Uterine smooth muscle cell (primary cell): ENCODE results near the gene KRTAP7-1. TPM values are rescaled to one million over a fixed set of nuclear protein-coding genes. Genes with fewer than 3 reads are reported as not detected.

Source experiments
- total RNA-seq: library from RNA; depleted of rRNA; stranded (reverse); fragments of >200 nt; gene quantifications from 2 replicates; pipeline ENCODE4 v1.2.3, GENCODE V29; 2014

The KRTAP7-1 gene, protein sequence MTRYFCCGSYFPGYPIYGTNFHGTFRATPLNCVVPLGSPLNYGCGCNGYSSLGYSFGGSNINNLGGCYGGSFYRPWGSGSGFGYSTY
- total RNA-seq, result not detected in 2 replicates

DNA sequence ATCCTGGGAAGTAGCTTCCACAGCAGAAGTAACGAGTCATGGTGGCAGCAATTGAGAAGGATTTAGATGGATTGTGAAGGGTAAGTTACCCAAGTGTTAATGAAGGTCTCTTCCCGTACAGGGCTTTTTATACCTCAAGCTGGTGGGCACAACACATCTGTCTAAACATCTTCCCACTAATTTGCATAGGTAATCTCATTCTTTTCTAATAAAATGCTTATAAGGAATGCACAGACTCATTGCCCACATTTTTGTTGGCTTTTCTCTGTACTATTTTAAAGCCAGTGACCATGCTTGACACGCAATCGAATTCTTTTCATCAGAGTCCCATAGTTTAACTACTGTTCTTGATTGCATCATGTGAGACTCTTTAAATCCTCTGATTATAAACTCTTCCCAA lies at the start of gene KRTAP7-1:
Gene KRTAP7-1 (minus strand): TSS at position 101 of the 400 bp plus-strand sequence. CDS start 61 bp downstream, at position 40.

DNA sequence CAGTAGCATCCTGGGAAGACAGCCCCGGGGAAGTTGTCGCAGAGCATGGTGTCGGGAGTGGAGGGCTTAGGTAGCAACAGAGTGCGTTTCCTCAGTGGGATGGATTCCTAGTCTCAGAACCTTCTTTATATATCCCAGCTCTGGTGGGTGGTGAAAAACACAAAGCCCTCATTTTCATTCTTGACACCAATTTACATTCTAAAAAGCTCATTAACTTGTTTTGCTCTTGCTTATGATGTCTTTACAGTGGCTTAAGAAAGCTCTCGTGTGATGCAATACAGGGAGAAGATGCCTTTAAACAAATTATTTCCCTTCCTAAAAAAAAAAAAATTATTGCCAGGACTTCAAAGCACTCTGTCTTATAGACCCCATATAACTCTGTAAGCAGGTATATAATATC lies 16.4 kb downstream of the KRTAP7-1 start, which contains the start of gene KRTAP8-1:
Gene KRTAP8-1 (minus strand): TSS at position 101 of the 400 bp plus-strand sequence. CDS start 54 bp downstream, at position 47.

Other genes with a start within 250 kb of the KRTAP7-1 start
- gene KRTAP22-2, start 239.4 kb downstream of the KRTAP7-1 start, total RNA-seq, result not detected in 2 replicates
- gene KRTAP6-3, start 237.3 kb downstream of the KRTAP7-1 start, total RNA-seq, result not detected in 2 replicates
- gene KRTAP6-2, start 230.9 kb downstream of the KRTAP7-1 start, total RNA-seq, result not detected in 2 replicates
- gene KRTAP22-1, start 228.7 kb downstream of the KRTAP7-1 start, total RNA-seq, result not detected in 2 replicates
- gene KRTAP6-1, start 215.8 kb downstream of the KRTAP7-1 start, total RNA-seq, result not detected in 2 replicates
- not detected in 2 replicates for gene KRTAP20-1, start 213.3 kb downstream of the KRTAP7-1 start, total RNA-seq
- not detected in 2 replicates for gene KRTAP20-4, start 209.1 kb downstream of the KRTAP7-1 start, total RNA-seq
- gene KRTAP20-2, start 194.6 kb downstream of the KRTAP7-1 start, total RNA-seq, result not detected in 2 replicates
- not detected in 2 replicates for gene KRTAP20-3, start 186.9 kb downstream of the KRTAP7-1 start, total RNA-seq
- not detected in 2 replicates for gene KRTAP21-3, start 111.0 kb downstream of the KRTAP7-1 start, total RNA-seq
- gene KRTAP21-2, start 82.5 kb downstream of the KRTAP7-1 start, total RNA-seq, result not detected in 2 replicates
- not detected in 2 replicates for gene KRTAP21-1, start 74.3 kb downstream of the KRTAP7-1 start, total RNA-seq
- not detected in 2 replicates for gene KRTAP8-1, start 16.5 kb downstream of the KRTAP7-1 start, total RNA-seq
- not detected in 2 replicates for gene KRTAP11-1, start 51.8 kb upstream of the KRTAP7-1 start, total RNA-seq
- not detected in 2 replicates for gene KRTAP19-8, start 208.7 kb upstream of the KRTAP7-1 start, total RNA-seq